DND-41 (cell line): ENCODE data around the gene GREB1L.

Source experiments
- CTCF ChIP-seq: IDR thresholded peaks from 2 replicates; pipeline ENCODE4 v1.5.1; 2012; ENCODE audit warnings: borderline replicate concordance, low read length, moderate library complexity, mild to moderate bottlenecking; ENCODE audit not compliant: poor library complexity, severe bottlenecking; ENCODE audit errors: extremely low read depth
- EZH2 ChIP-seq: IDR thresholded peaks from 3 replicates; pipeline ENCODE4 v1.6.1; 2012; ENCODE audit warnings: borderline replicate concordance, low read depth, mild to moderate bottlenecking, moderate library complexity, low read length, inconsistent platforms; ENCODE audit not compliant: severe bottlenecking

DNA sequence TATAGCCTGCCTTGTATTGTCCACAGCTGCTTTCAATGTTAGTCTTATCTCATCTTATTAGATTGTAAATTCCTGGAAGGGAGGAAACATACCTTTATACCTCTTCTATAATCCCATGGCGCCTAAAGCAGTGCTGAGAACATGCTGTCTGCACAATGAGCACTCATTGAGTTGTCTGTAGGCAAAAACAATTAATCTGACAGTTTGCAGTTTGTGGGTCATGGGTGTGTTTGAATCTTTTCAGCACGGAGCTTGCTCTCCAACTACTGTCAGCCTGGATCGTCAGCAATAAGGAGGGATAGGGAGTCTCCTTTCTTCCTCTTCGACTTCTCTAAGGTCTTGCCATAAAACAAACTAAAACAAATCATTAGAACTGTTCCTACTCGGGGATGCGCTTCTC lies 26.5 kb upstream of the GREB1L start:
- TF ChIP-seq CTCF (no peak), EZH2 (no peak)
